Left renal cortex interstitium (tissue), 4 donors: ENCODE data around the gene HMGA1. TPM values are rescaled to one million over a fixed set of nuclear protein-coding genes. Genes with fewer than 3 reads are reported as not detected.
"Not testable (repeated sequence)": the region's sequence is repeated elsewhere in the genome, so short reads cannot be mapped to it uniquely, and the experiment has no call there.

Source experiments
- DNase-seq, 4 donors: peaks; one replicate each; pipeline ENCODE4 v3.0.0-alpha.2; 2013; ENCODE audit warnings: low read depth in 4 of 4, low spot score in 2 of 4, missing footprints in 1 of 4
- polyA plus RNA-seq, 4 donors: library from polyadenylated mRNA; unstranded; fragments of 120-200 nt; gene quantifications; one replicate each; pipeline ENCODE4 v1.2.1, GENCODE V29; 2013; ENCODE audit not compliant: insufficient read length in 4 of 4

Gene HMGA1
- polyA plus RNA-seq, 4 donors, result 87.8 to 176 (median 138) TPM

- no peak for DNase-seq
These were observed 3.2 kb downstream of the HMGA1 start for GRCh38 chr6:34239893-34240292.

GRCh38 chr6:34240329-34241248 lies 3.9 kb downstream of the HMGA1 start:
- no peak for DNase-seq

GRCh38 chr6:34241351-34242215 lies 4.9 kb downstream of the HMGA1 start:
- no peak for DNase-seq

GRCh38 chr6:34242252-34243130 lies 5.8 kb downstream of the HMGA1 start:
- DNase-seq, result no peak

- no peak for DNase-seq
These were observed 6.6 kb downstream of the HMGA1 start for GRCh38 chr6:34243131-34243771.

- no peak for DNase-seq
These were observed 7.5 kb downstream of the HMGA1 start for GRCh38 chr6:34243901-34244884.

- DNase-seq, result not testable (repeated sequence)
These were observed 8.5 kb downstream of the HMGA1 start for GRCh38 chr6:34245032-34245760.

- not testable (repeated sequence) for DNase-seq
These were observed 9.1 kb downstream of the HMGA1 start for GRCh38 chr6:34245761-34246140.

- no peak for DNase-seq
These were observed 9.5 kb downstream of the HMGA1 start for GRCh38 chr6:34246249-34246562.

GRCh38 chr6:34246563-34247391 lies 10.1 kb downstream of the HMGA1 start:
- no peak for DNase-seq

- no peak for DNase-seq
These were observed 11.0 kb downstream of the HMGA1 start for GRCh38 chr6:34247481-34248197.

- DNase-seq, result no peak
These were observed 11.6 kb downstream of the HMGA1 start for GRCh38 chr6:34248198-34248726.

- peak; percentile 67 to 93 (median 86) for DNase-seq
These were observed 12.2 kb downstream of the HMGA1 start, which contains the start of gene SMIM29 for GRCh38 chr6:34248727-34249468. SMIM29 (minus strand) TSS chr6:34249006; CDS start chr6:34247791, 1,215 bp downstream.

- no peak for DNase-seq
These were observed 13.0 kb downstream of the HMGA1 start for GRCh38 chr6:34249469-34250261.

GRCh38 chr6:34252395-34252794 lies 15.7 kb downstream of the HMGA1 start:
- DNase-seq, result not testable (repeated sequence)
